IMR-90 (cell line): ENCODE results near the gene CNNM1. TPM values are rescaled to one million over a fixed set of nuclear protein-coding genes. Genes with fewer than 3 reads are reported as not detected.

ENCODE experiments used
- ATAC-seq: fragments of 200-7000 bp; cut with Tn5 transposase; 2 replicates; pipeline ENCODE4 v1.9.1; 2020; ENCODE audit warnings: low read depth, mild to moderate bottlenecking, moderate library complexity
- BruUV-seq: library from RNA; stranded (reverse); fragments of 400-500 nt; replicated peaks from 2 replicates; lab custom pipeline; 2021; lab: Mats Ljungman, UMichigan
- CTCF ChIA-PET: fragments of 300-600 bp; formaldehyde crosslinking; extraction: SDS; loops from one replicate; lab custom pipeline; 2021; ENCODE audit warnings: antibody characterized with exemption; lab: Yijun Ruan, JAX
- POLR2A ChIA-PET: fragments of 300-600 bp; sonication (Branson Sonifier 250); formaldehyde crosslinking; loops from one replicate; lab custom pipeline; 2022; ENCODE audit warnings: antibody characterized with exemption; ENCODE audit not compliant: unreplicated experiment; lab: Charles Lee
- DNase-seq: peaks from one replicate; pipeline ENCODE4 v3.0.0; 2013
- H2AFZ ChIP-seq: replicated peaks from 2 replicates; pipeline ENCODE3; 2013; ENCODE audit warnings: low read length, mild to moderate bottlenecking; ENCODE audit not compliant: poor library complexity
- H2AK5ac ChIP-seq: 2 replicates; pipeline ENCODE4 v1.6.1; 2013; ENCODE audit warnings: low read depth, low read length, inconsistent platforms
- H2AK9ac ChIP-seq: replicated peaks from 2 replicates; pipeline ENCODE3; 2013; ENCODE audit warnings: mild to moderate bottlenecking, low read depth, low read length, moderate library complexity; ENCODE audit not compliant: poor library complexity
- H2BK120ac ChIP-seq: 2 replicates; pipeline ENCODE4 v1.6.1; 2013; ENCODE audit warnings: low read depth, low read length, inconsistent platforms
- H2BK15ac ChIP-seq: 3 replicates; pipeline ENCODE4 v1.6.1; 2013; ENCODE audit warnings: low read depth, low read length, inconsistent platforms
- H2BK20ac ChIP-seq: 2 replicates; pipeline ENCODE4 v1.6.1; 2013; ENCODE audit warnings: low read depth, mild to moderate bottlenecking, inconsistent platforms, low read length, moderate library complexity
- H2BK5ac ChIP-seq: 2 replicates; pipeline ENCODE4 v1.6.1; 2013; ENCODE audit warnings: mild to moderate bottlenecking, low read depth, low read length, inconsistent platforms; ENCODE audit not compliant: poor library complexity, severe bottlenecking
- H3K14ac ChIP-seq: replicated peaks from 2 replicates; pipeline ENCODE4 v1.6.1; 2013; ENCODE audit warnings: low read depth, low read length, inconsistent platforms
- H3K18ac ChIP-seq: 2 replicates; pipeline ENCODE4 v1.6.1; 2013; ENCODE audit warnings: low read depth, low read length, control low read depth
- H3K23ac ChIP-seq: 2 replicates; pipeline ENCODE4 v1.6.1; 2013; ENCODE audit warnings: low read depth, low read length, inconsistent platforms
- H3K27ac ChIP-seq: 2 replicates; pipeline ENCODE4 v1.5.1; 2013; ENCODE audit warnings: mild to moderate bottlenecking, control low read depth, low read length; ENCODE audit not compliant: insufficient read depth
- H3K27me3 ChIP-seq: 2 replicates; pipeline ENCODE4 v1.6.1; 2013; ENCODE audit warnings: low read length; ENCODE audit not compliant: control insufficient read depth, insufficient read depth
- H3K36me3 ChIP-seq: 2 replicates; pipeline ENCODE4 v1.6.1; 2013; ENCODE audit warnings: low read length, mixed read lengths; ENCODE audit not compliant: control insufficient read depth, insufficient read depth
- H3K4ac ChIP-seq: 2 replicates; pipeline ENCODE4 v1.6.1; 2013; ENCODE audit warnings: low read depth, low read length, inconsistent platforms
- H3K4me1 ChIP-seq: 2 replicates; pipeline ENCODE4 v1.6.1; 2013; ENCODE audit warnings: low read length, mixed read lengths; ENCODE audit not compliant: control insufficient read depth, insufficient read depth
- H3K4me2 ChIP-seq: 2 replicates; pipeline ENCODE4 v1.6.1; 2013; ENCODE audit warnings: low read depth, mild to moderate bottlenecking, control low read depth, low read length, moderate library complexity
- H3K4me3 ChIP-seq: 2 replicates; pipeline ENCODE4 v1.5.1; 2013; ENCODE audit warnings: low read depth, mild to moderate bottlenecking, control low read depth, low read length, moderate library complexity; ENCODE audit not compliant: insufficient read depth
- H3K56ac ChIP-seq: 2 replicates; pipeline ENCODE4 v1.6.1; 2013; ENCODE audit warnings: low read length, inconsistent platforms; ENCODE audit not compliant: insufficient read depth; ENCODE audit errors: extremely low read depth
- H3K79me1 ChIP-seq, 2 experiments: 2 replicates each; pipeline ENCODE4 v1.6.1; 2013; ENCODE audit warnings: low read length in 2 of 2, inconsistent platforms in 1 of 2, low read depth in 1 of 2
- H3K9ac ChIP-seq: 2 replicates; pipeline ENCODE4 v1.6.1; 2013; ENCODE audit warnings: low read depth, low read length, control low read depth
- H3K9me1 ChIP-seq: 2 replicates; pipeline ENCODE4 v1.6.1; 2013; ENCODE audit warnings: low read length, inconsistent platforms; ENCODE audit not compliant: insufficient read depth
- H3K9me3 ChIP-seq: 2 replicates; pipeline ENCODE4 v1.6.1; 2013; ENCODE audit warnings: low read length; ENCODE audit not compliant: control insufficient read depth, insufficient read depth
- H4K20me1 ChIP-seq: 2 replicates; pipeline ENCODE4 v1.6.1; 2013; ENCODE audit warnings: low read length, inconsistent platforms; ENCODE audit not compliant: insufficient read depth
- H4K5ac ChIP-seq: 2 replicates; pipeline ENCODE4 v1.6.1; 2013; ENCODE audit warnings: mild to moderate bottlenecking, low read depth, low read length, control low read depth
- H4K8ac ChIP-seq, 2 experiments: 2 replicates each; pipeline ENCODE4 v1.6.1; 2013; ENCODE audit warnings: low read depth in 2 of 2, low read length in 2 of 2, control low read depth in 1 of 2, inconsistent platforms in 1 of 2
- H4K91ac ChIP-seq: 2 replicates; pipeline ENCODE4 v1.6.1; 2013; ENCODE audit warnings: low read depth, low read length, inconsistent platforms; ENCODE audit not compliant: insufficient read depth
- BHLHE40 ChIP-seq: fragments of 150-350 bp; IDR thresholded peaks from 2 replicates; pipeline ENCODE4 v1.6.1; 2016; ENCODE audit warnings: mild to moderate bottlenecking, low read depth, low read length
- CEBPB ChIP-seq: IDR thresholded peaks from 2 replicates; pipeline ENCODE4 v1.6.1; 2012; ENCODE audit warnings: low read depth, low read length, improper control_type of control experiment
- CHD1 ChIP-seq: IDR thresholded peaks from 2 replicates; pipeline ENCODE4 v1.6.1; 2012; ENCODE audit warnings: low read depth, low read length, improper control_type of control experiment
- MAZ ChIP-seq: IDR thresholded peaks from 2 replicates; pipeline ENCODE4 v1.6.1; 2012; ENCODE audit warnings: low read depth, mild to moderate bottlenecking, low read length, improper control_type of control experiment, moderate library complexity, borderline replicate concordance
- MXI1 ChIP-seq: IDR thresholded peaks from 2 replicates; pipeline ENCODE4 v1.6.1; 2012; ENCODE audit warnings: low read depth, mild to moderate bottlenecking, low read length, moderate library complexity, borderline replicate concordance
- POLR2A ChIP-seq: IDR thresholded peaks from 2 replicates; pipeline ENCODE4 v1.6.1; 2012; ENCODE audit warnings: mild to moderate bottlenecking, low read depth, low read length
- RAD21 ChIP-seq: IDR thresholded peaks from 2 replicates; pipeline ENCODE4 v1.6.1; 2012; ENCODE audit warnings: low read length, improper control_type of control experiment
- RFX5 ChIP-seq: IDR thresholded peaks from 2 replicates; pipeline ENCODE4 v1.8.0; 2012; ENCODE audit warnings: low read depth, mild to moderate bottlenecking, low read length, moderate library complexity
- SMC3 ChIP-seq: fragments of 150-350 bp; IDR thresholded peaks from 2 replicates; pipeline ENCODE4 v1.6.1; 2016; ENCODE audit warnings: low read depth, mild to moderate bottlenecking, antibody characterized with exemption, low read length, moderate library complexity
- WGBS, 2 experiments: methylation state at CpG; one replicate each; pipeline versions ENCODE4 v1.1.5 to v1.1.7; 2013; ENCODE audit warnings: missing lambda C conversion rate in 2 of 2; ENCODE audit not compliant: insufficient read length in 1 of 2; ENCODE audit errors: extremely low coverage in 2 of 2; 5-methylcytosine and 5-hydroxymethylcytosine counted together
- dilution Hi-C: fragments of 300-500 bp; cut with HindIII; formaldehyde crosslinking; loops from one replicate; pipeline ENCODE4 v1.14.3; 2018; ENCODE audit warnings: low sequenced_read_pairs; ENCODE audit not compliant: unreplicated experiment
- in situ Hi-C: fragments of 300-500 bp; cut with MboI; formaldehyde crosslinking; loops from 3 replicates; pipeline ENCODE4 v1.14.3; 2019; ENCODE audit warnings: low sequenced_read_pairs, inconsistent platforms, mixed read lengths
- intact Hi-C: fragments of 100-400 bp; cut with micrococcal nuclease; formaldehyde crosslinking; loops from 2 replicates; pipeline ENCODE4 v1.10.0; 2022
- polyA plus RNA-seq, 3 experiments: library from polyadenylated mRNA; depleted of rRNA; stranded (reverse); fragments of >200 nt; gene quantifications; 2 replicates each; pipeline ENCODE4 v1.2.3, GENCODE V29; 2012; ENCODE audit warnings: low replicate concordance in 1 of 3
- total RNA-seq: library from RNA; depleted of rRNA; stranded (reverse); fragments of >200 nt; gene quantifications from 2 replicates; pipeline ENCODE4 v1.2.3, GENCODE V29; 2012
- TF ChIP-seq, protein P1 (sequence below): fragments of 150-350 bp; IDR thresholded peaks from 2 replicates; pipeline ENCODE4 v1.6.1; 2016; ENCODE audit warnings: low read depth, mild to moderate bottlenecking, low read length, moderate library complexity, borderline replicate concordance
- TF ChIP-seq, protein P2 (sequence below): conservative IDR thresholded peaks from 2 replicates; pipeline ENCODE4 v1.5.1; 2012; ENCODE audit warnings: mild to moderate bottlenecking, low read depth, low read length, improper control_type of control experiment
- TF ChIP-seq, protein P3 (sequence below): fragments of 150-350 bp; IDR thresholded peaks from 2 replicates; pipeline ENCODE4 v1.6.1; 2017; ENCODE audit warnings: mild to moderate bottlenecking, antibody characterized with exemption, low read length, low read depth

The CNNM1 gene
- total and polyA plus RNA-seq, 2 of the 4 experiments (the other 2 are of a cell fraction) = 0.18 to 0.39 TPM

DNA sequence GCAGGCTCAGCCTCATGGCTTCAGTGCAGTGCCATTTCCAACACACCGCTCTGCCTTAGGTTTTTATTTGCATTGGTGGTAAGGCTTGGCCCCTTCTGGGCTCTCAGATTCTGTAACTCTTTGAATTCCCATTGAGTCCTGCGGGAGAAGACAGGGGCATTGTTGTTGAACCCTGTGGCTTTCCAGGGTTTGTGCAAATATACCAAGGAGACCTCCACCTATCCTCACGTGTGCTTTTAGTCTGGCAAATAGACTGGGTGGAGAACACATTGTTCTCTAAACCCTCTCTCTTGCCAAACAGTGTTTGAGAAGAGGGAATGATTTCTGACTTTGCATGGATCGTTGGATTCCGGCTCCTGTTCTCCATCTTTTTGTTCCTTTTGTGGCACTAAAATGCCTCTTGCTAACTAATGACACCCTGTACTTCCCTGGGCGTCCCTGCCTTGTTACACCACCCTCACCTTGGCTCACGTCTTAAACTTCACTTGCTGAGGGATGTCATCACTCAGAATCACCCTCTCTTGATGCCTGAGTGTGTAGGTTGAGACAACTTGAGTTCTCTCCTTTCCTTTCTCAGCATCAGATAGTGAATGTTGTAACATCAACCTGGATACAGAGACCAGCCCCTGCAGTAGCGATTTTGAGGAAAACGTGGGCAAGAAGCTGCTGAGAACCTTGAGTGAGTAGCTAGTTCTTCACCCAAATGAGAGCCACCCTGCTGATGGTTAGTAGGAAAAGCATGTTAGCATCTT is 60.7 kb downstream of the CNNM1 start:
- in situ Hi-C loops = loop anchor here (5.0 kb wide), 1 partner anchor 222 kb away; no protein-coding TSS in a partner anchor
- no TSS peak for BruUV-seq
- H3K14ac ChIP-seq = no peak overlapping the region
- no peak overlapping the region for H3K9ac ChIP-seq
- dilution Hi-C loops = no loop called here
- no peak overlapping the region for H2BK20ac ChIP-seq
- no peaks in the 10 kb centered on the region for H3K36me3 ChIP-seq
- H2BK120ac ChIP-seq = no peak overlapping the region
- no peak overlapping the region for H4K5ac ChIP-seq
- WGBS, 2 experiments = no CpG with 5 or more reads among the region's 9 CpGs
- H3K27ac ChIP-seq = no peak overlapping the region
- no peaks in the 10 kb centered on the region for H3K79me1 ChIP-seq
- no peak overlapping the region for H3K4ac ChIP-seq
- intact Hi-C loops = loop anchor here (5.0 kb wide), 2 partner anchors 157 to 923 kb away; no protein-coding TSS in a partner anchor
- peaks cover 3% of the 10 kb centered on the region; the same call in 1 of the 2 replicates for H3K4me1 ChIP-seq
- no peak overlapping the region for H4K8ac ChIP-seq
- no peak overlapping the region for H2BK15ac ChIP-seq
- H3K4me2 ChIP-seq = no peak overlapping the region
- no peaks in the 10 kb centered on the region for H4K20me1 ChIP-seq
- H2AFZ ChIP-seq = no peak overlapping the region
- H2AK5ac ChIP-seq = no peak overlapping the region
- TF ChIP-seq, protein P1, sequence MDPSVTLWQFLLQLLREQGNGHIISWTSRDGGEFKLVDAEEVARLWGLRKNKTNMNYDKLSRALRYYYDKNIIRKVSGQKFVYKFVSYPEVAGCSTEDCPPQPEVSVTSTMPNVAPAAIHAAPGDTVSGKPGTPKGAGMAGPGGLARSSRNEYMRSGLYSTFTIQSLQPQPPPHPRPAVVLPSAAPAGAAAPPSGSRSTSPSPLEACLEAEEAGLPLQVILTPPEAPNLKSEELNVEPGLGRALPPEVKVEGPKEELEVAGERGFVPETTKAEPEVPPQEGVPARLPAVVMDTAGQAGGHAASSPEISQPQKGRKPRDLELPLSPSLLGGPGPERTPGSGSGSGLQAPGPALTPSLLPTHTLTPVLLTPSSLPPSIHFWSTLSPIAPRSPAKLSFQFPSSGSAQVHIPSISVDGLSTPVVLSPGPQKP = no peak
- TF ChIP-seq, protein P2, sequence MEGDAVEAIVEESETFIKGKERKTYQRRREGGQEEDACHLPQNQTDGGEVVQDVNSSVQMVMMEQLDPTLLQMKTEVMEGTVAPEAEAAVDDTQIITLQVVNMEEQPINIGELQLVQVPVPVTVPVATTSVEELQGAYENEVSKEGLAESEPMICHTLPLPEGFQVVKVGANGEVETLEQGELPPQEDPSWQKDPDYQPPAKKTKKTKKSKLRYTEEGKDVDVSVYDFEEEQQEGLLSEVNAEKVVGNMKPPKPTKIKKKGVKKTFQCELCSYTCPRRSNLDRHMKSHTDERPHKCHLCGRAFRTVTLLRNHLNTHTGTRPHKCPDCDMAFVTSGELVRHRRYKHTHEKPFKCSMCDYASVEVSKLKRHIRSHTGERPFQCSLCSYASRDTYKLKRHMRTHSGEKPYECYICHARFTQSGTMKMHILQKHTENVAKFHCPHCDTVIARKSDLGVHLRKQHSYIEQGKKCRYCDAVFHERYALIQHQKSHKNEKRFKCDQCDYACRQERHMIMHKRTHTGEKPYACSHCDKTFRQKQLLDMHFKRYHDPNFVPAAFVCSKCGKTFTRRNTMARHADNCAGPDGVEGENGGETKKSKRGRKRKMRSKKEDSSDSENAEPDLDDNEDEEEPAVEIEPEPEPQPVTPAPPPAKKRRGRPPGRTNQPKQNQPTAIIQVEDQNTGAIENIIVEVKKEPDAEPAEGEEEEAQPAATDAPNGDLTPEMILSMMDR = no peak
- TF ChIP-seq MAZ (no peak), MXI1 (no peak), CEBPB (no peak), RAD21 (no peak), POLR2A (no peak), BHLHE40 (no peak), CHD1 (no peak), SMC3 (no peak), RFX5 (no peak)
- TF ChIP-seq, protein P3, sequence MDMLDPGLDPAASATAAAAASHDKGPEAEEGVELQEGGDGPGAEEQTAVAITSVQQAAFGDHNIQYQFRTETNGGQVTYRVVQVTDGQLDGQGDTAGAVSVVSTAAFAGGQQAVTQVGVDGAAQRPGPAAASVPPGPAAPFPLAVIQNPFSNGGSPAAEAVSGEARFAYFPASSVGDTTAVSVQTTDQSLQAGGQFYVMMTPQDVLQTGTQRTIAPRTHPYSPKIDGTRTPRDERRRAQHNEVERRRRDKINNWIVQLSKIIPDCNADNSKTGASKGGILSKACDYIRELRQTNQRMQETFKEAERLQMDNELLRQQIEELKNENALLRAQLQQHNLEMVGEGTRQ = no peak
- no peak for DNase-seq
- no peak overlapping the region for H3K18ac ChIP-seq
- peaks cover 12% of the 10 kb centered on the region for H3K9me1 ChIP-seq
- no peaks in the 10 kb centered on the region for H3K9me3 ChIP-seq
- no peak overlapping the region for H2AK9ac ChIP-seq
- no peak overlapping the region for H2BK5ac ChIP-seq
- H3K23ac ChIP-seq = no peak overlapping the region; the same call in 1 of the 2 replicates
- no peak overlapping the region for H4K91ac ChIP-seq
- H3K4me3 ChIP-seq = no peak overlapping the region
- POLR2A ChIA-PET = no interaction called here
- H3K27me3 ChIP-seq = peaks cover 5% of the 10 kb centered on the region
- H3K56ac ChIP-seq = no peak overlapping the region
- ATAC-seq = no peak
- CTCF ChIA-PET = no interaction called here
